ENCODE data around the gene TIGD2.

GRCh38 chr4:89136525-89136924 lies 25.2 kb downstream of the TIGD2 start:
- TF ChIP-seq POLR2A (IDR thresholded peaks at IDR 0.05; ENCODE audit: low read depth): no peak
- no peak for TF ChIP-seq CTCF (IDR thresholded peaks at IDR 0.05)
- no peak for TF ChIP-seq POLR2AphosphoS5 (IDR thresholded peaks at IDR 0.05)

Data from esophagus muscularis mucosa (tissue), 3 donors.